HUDEP-2 (cell line): Measurements from ENCODE around the gene TPSG1.
"Not testable (repeated sequence)": the region's sequence is repeated elsewhere in the genome, so short reads cannot be mapped to it uniquely, and the experiment has no call there.

Experiments
- DNase-seq, 76 experiments: peaks; one replicate each; lab custom pipeline; 2025; ENCODE audit not compliant: unreplicated experiment in 76 of 76; lab: John Stamatoyannopoulos, UW

TPSG1 gene

GRCh38 chr16:1198671-1199346, 26.3 kb downstream of the TPSG1 start:
- DNase-seq = peak in 7 of 76 experiments; percentile 16 to 42 (median 33)

GRCh38 chr16:1198194-1198593, 26.9 kb downstream of the TPSG1 start:
- DNase-seq = no peak

GRCh38 chr16:1197237-1197866, 27.7 kb downstream of the TPSG1 start:
- DNase-seq = no peak

GRCh38 chr16:1196494-1196893, 28.6 kb downstream of the TPSG1 start:
- peak in 1 of 76 experiments; percentile 26 for DNase-seq

- DNase-seq = no peak
Measured at GRCh38 chr16:1195393-1195666, 29.7 kb downstream of the TPSG1 start.

GRCh38 chr16:1194665-1195392, 30.2 kb downstream of the TPSG1 start:
- no peak for DNase-seq

GRCh38 chr16:1193825-1194581, 31.1 kb downstream of the TPSG1 start:
- DNase-seq = no peak

GRCh38 chr16:1193143-1193824, 31.8 kb downstream of the TPSG1 start:
- DNase-seq = no peak

- DNase-seq = no peak
Measured at GRCh38 chr16:1192384-1193073, 32.5 kb downstream of the TPSG1 start.

GRCh38 chr16:1190789-1191188, 34.3 kb downstream of the TPSG1 start:
- not testable (repeated sequence) for DNase-seq

GRCh38 chr16:1189455-1189854, 35.6 kb downstream of the TPSG1 start:
- DNase-seq = no peak

- peak in 43 of 76 experiments; percentile 9 to 65 (median 37) for DNase-seq
Measured at GRCh38 chr16:1188432-1189189, 36.5 kb downstream of the TPSG1 start.

GRCh38 chr16:1185460-1186207, 39.4 kb downstream of the TPSG1 start:
- DNase-seq = not testable (repeated sequence)

- no peak for DNase-seq
Measured at GRCh38 chr16:1184980-1185379, 40.1 kb downstream of the TPSG1 start.

GRCh38 chr16:1184156-1184868, 40.8 kb downstream of the TPSG1 start:
- DNase-seq = no peak

- DNase-seq = no peak
Measured at GRCh38 chr16:1182950-1183907, 41.8 kb downstream of the TPSG1 start.

- no peak for DNase-seq
Measured at GRCh38 chr16:1182316-1182671, 42.8 kb downstream of the TPSG1 start.
